B cell (primary cell): ENCODE measurements around the gene CYTH4.

ENCODE experiments used
- EZH2 ChIP-seq: IDR thresholded peaks from 2 replicates; pipeline ENCODE4 v1.6.1; 2012; ENCODE audit warnings: borderline replicate concordance, low read depth, mild to moderate bottlenecking, moderate library complexity, low read length; ENCODE audit not compliant: insufficient read depth, poor library complexity, severe bottlenecking
- TF ChIP-seq, protein P1 (sequence below): fragments of 200-600 bp; IDR thresholded peaks from one replicate; pipeline ENCODE4 v1.8.0; 2022; ENCODE audit warnings: antibody characterized with exemption, mild to moderate bottlenecking

GRCh38 chr22:37254209-37254866, 28.0 kb upstream of the CYTH4 start:
- TF ChIP-seq, protein P1, sequence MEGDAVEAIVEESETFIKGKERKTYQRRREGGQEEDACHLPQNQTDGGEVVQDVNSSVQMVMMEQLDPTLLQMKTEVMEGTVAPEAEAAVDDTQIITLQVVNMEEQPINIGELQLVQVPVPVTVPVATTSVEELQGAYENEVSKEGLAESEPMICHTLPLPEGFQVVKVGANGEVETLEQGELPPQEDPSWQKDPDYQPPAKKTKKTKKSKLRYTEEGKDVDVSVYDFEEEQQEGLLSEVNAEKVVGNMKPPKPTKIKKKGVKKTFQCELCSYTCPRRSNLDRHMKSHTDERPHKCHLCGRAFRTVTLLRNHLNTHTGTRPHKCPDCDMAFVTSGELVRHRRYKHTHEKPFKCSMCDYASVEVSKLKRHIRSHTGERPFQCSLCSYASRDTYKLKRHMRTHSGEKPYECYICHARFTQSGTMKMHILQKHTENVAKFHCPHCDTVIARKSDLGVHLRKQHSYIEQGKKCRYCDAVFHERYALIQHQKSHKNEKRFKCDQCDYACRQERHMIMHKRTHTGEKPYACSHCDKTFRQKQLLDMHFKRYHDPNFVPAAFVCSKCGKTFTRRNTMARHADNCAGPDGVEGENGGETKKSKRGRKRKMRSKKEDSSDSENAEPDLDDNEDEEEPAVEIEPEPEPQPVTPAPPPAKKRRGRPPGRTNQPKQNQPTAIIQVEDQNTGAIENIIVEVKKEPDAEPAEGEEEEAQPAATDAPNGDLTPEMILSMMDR: no peak
- no peak for TF ChIP-seq EZH2
